ENCODE data around the gene TPH2.

TPH2 gene

GRCh38 chr12:71967211-71967610, 28.6 kb downstream of the TPH2 start:
- peaks cover 12% of the 10 kb centered on the region for H3K4me1 ChIP-seq (ENCODE audit: control insufficient read depth, insufficient read depth, low read length)
- no peak overlapping the region for H3K4me3 ChIP-seq (ENCODE audit: low read depth, low read length)
- H3K9ac ChIP-seq (ENCODE audit: low read depth, low read length): no peak overlapping the region
- H3K36me3 ChIP-seq (ENCODE audit: control insufficient read depth, insufficient read depth, low read length): no peaks in the 10 kb centered on the region
- no peaks in the 10 kb centered on the region for H3K9me3 ChIP-seq (ENCODE audit: control insufficient read depth, insufficient read depth, low read length)
- no peaks in the 10 kb centered on the region for H3K27me3 ChIP-seq (ENCODE audit: control insufficient read depth, insufficient read depth, low read length)

DNA sequence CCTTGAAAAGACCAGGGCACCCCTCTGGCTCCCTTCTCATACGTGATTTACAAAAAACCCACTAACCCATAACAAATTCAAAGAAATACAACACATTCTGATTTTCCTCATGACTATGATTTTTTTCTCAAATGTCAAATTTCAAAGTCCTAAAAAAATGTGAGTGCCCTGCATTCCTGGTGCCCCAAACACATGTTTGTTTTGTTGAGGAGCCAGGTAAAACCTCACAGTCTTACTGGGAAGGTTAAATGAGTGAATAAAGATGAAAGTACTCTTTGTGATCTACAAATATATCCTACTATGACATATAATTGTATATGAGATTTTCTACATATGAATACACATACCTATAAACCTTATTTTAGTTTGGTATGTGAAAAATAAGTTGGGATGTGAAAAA, 30.7 kb downstream of the TPH2 start:
- Histone ChIP-seq H3K36me3 (ENCODE audit: control insufficient read depth, insufficient read depth, low read length) (no peaks in the 10 kb centered on the region), H3K4me3 (ENCODE audit: low read depth, low read length) (no peak overlapping the region), H3K4me1 (ENCODE audit: control insufficient read depth, insufficient read depth, low read length) (peaks cover 12% of the 10 kb centered on the region), H3K9me3 (ENCODE audit: control insufficient read depth, insufficient read depth, low read length) (no peaks in the 10 kb centered on the region), H3K9ac (ENCODE audit: low read depth, low read length) (no peak overlapping the region), H3K27me3 (ENCODE audit: control insufficient read depth, insufficient read depth, low read length) (no peaks in the 10 kb centered on the region)

GRCh38 chr12:71970031-71970430, 31.4 kb downstream of the TPH2 start:
- peaks cover 12% of the 10 kb centered on the region for H3K4me1 ChIP-seq (ENCODE audit: control insufficient read depth, insufficient read depth, low read length)
- H3K27me3 ChIP-seq (ENCODE audit: control insufficient read depth, insufficient read depth, low read length): no peaks in the 10 kb centered on the region
- no peaks in the 10 kb centered on the region for H3K36me3 ChIP-seq (ENCODE audit: control insufficient read depth, insufficient read depth, low read length)
- no peak overlapping the region for H3K4me3 ChIP-seq (ENCODE audit: low read depth, low read length)
- H3K9ac ChIP-seq (ENCODE audit: low read depth, low read length): no peak overlapping the region
- no peaks in the 10 kb centered on the region for H3K9me3 ChIP-seq (ENCODE audit: control insufficient read depth, insufficient read depth, low read length)

- H3K4me3 ChIP-seq (ENCODE audit: low read depth, low read length): no peak overlapping the region
- no peaks in the 10 kb centered on the region for H3K27me3 ChIP-seq (ENCODE audit: control insufficient read depth, insufficient read depth, low read length)
- no peaks in the 10 kb centered on the region for H3K36me3 ChIP-seq (ENCODE audit: control insufficient read depth, insufficient read depth, low read length)
- H3K9ac ChIP-seq (ENCODE audit: low read depth, low read length): no peak overlapping the region
- no peaks in the 10 kb centered on the region for H3K9me3 ChIP-seq (ENCODE audit: control insufficient read depth, insufficient read depth, low read length)
- H3K4me1 ChIP-seq (ENCODE audit: control insufficient read depth, insufficient read depth, low read length): no peaks in the 10 kb centered on the region
These were observed 33.9 kb downstream of the TPH2 start for GRCh38 chr12:71972441-71973074.

GRCh38 chr12:71973687-71974086, 35.0 kb downstream of the TPH2 start:
- Histone ChIP-seq H3K27me3 (ENCODE audit: control insufficient read depth, insufficient read depth, low read length) (no peaks in the 10 kb centered on the region), H3K9ac (ENCODE audit: low read depth, low read length) (no peak overlapping the region), H3K9me3 (ENCODE audit: control insufficient read depth, insufficient read depth, low read length) (no peaks in the 10 kb centered on the region), H3K4me1 (ENCODE audit: control insufficient read depth, insufficient read depth, low read length) (no peaks in the 10 kb centered on the region), H3K4me3 (ENCODE audit: low read depth, low read length) (no peak overlapping the region), H3K36me3 (ENCODE audit: control insufficient read depth, insufficient read depth, low read length) (no peaks in the 10 kb centered on the region)

DNA sequence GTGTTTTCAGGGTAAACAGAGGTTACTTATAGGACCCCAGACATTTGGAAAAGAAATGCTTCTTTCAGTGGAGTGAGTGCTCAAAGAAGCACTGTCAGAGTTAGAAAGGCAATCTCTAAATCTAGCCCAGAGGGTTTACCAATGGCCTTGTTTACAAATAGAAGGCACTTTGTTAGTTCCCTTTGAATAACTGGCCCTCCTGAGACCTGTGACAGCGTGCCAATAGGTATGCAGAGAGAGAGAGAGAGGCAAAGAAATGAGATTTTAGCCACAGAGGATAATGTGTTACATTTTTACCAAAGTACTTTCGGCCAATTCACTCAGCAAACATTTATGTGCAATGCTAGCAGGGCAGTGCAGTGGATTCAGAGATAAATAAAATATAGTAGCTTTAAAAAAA, 41.9 kb downstream of the TPH2 start:
- Histone ChIP-seq H3K9me3 (ENCODE audit: control insufficient read depth, insufficient read depth, low read length) (no peaks in the 10 kb centered on the region), H3K4me1 (ENCODE audit: control insufficient read depth, insufficient read depth, low read length) (peaks cover 7% of the 10 kb centered on the region), H3K36me3 (ENCODE audit: control insufficient read depth, insufficient read depth, low read length) (no peaks in the 10 kb centered on the region), H3K9ac (ENCODE audit: low read depth, low read length) (no peak overlapping the region), H3K4me3 (ENCODE audit: low read depth, low read length) (no peak overlapping the region), H3K27me3 (ENCODE audit: control insufficient read depth, insufficient read depth, low read length) (no peaks in the 10 kb centered on the region)

- no peaks in the 10 kb centered on the region for H3K36me3 ChIP-seq (ENCODE audit: control insufficient read depth, insufficient read depth, low read length)
- peaks cover 7% of the 10 kb centered on the region for H3K4me1 ChIP-seq (ENCODE audit: control insufficient read depth, insufficient read depth, low read length)
- no peaks in the 10 kb centered on the region for H3K9me3 ChIP-seq (ENCODE audit: control insufficient read depth, insufficient read depth, low read length)
- no peak overlapping the region for H3K4me3 ChIP-seq (ENCODE audit: low read depth, low read length)
- no peaks in the 10 kb centered on the region for H3K27me3 ChIP-seq (ENCODE audit: control insufficient read depth, insufficient read depth, low read length)
- H3K9ac ChIP-seq (ENCODE audit: low read depth, low read length): no peak overlapping the region
These were observed 42.5 kb downstream of the TPH2 start for GRCh38 chr12:71981149-71981548.

DNA sequence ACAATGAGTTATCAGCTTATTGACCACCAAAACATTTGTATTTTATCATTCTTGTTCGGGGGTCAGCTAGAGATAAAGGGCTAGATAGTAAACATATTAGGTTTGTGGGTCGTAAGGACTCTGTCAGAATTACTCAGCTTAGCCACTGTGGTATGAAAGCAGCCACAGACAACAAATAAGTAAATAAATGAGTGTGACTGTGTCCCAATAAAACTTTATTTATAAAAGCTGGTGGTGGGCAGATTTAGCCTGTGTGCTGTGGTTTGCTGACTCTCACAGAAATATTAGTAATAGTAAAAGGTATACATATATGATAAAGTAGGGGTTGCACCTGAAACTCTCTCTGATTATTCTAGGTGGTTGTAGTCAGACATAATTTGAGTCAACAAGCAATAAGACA, 56.1 kb downstream of the TPH2 start:
- Histone ChIP-seq H3K4me3 (ENCODE audit: low read depth, low read length) (no peak overlapping the region), H3K36me3 (ENCODE audit: control insufficient read depth, insufficient read depth, low read length) (no peaks in the 10 kb centered on the region), H3K9ac (ENCODE audit: low read depth, low read length) (no peak overlapping the region), H3K4me1 (ENCODE audit: control insufficient read depth, insufficient read depth, low read length) (peaks cover 4% of the 10 kb centered on the region), H3K9me3 (ENCODE audit: control insufficient read depth, insufficient read depth, low read length) (no peaks in the 10 kb centered on the region), H3K27me3 (ENCODE audit: control insufficient read depth, insufficient read depth, low read length) (no peaks in the 10 kb centered on the region)

DNA sequence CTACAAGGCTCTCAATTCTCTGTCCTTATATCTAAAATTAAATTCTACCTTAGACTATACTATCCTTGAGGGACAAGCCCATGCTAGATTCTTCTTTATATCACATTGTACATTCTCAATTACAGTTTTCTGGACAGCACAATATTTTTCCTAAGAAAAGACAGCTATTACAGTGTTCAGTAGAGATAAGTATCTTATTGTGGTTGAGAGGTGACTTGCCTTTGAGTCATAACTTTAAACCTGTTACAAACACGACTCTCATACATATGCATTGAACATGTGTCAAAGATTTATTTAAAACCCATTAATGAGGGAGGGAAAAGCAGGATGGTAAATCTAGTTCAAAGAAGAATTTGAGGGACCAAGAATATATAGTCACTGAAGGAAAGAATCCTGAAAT, 61.1 kb downstream of the TPH2 start:
- H3K4me3 ChIP-seq (ENCODE audit: low read depth, low read length): no peak overlapping the region
- no peak overlapping the region for H3K9ac ChIP-seq (ENCODE audit: low read depth, low read length)
- no peaks in the 10 kb centered on the region for H3K27me3 ChIP-seq (ENCODE audit: control insufficient read depth, insufficient read depth, low read length)
- H3K9me3 ChIP-seq (ENCODE audit: control insufficient read depth, insufficient read depth, low read length): no peaks in the 10 kb centered on the region
- no peaks in the 10 kb centered on the region for H3K36me3 ChIP-seq (ENCODE audit: control insufficient read depth, insufficient read depth, low read length)
- H3K4me1 ChIP-seq (ENCODE audit: control insufficient read depth, insufficient read depth, low read length): no peaks in the 10 kb centered on the region

DNA sequence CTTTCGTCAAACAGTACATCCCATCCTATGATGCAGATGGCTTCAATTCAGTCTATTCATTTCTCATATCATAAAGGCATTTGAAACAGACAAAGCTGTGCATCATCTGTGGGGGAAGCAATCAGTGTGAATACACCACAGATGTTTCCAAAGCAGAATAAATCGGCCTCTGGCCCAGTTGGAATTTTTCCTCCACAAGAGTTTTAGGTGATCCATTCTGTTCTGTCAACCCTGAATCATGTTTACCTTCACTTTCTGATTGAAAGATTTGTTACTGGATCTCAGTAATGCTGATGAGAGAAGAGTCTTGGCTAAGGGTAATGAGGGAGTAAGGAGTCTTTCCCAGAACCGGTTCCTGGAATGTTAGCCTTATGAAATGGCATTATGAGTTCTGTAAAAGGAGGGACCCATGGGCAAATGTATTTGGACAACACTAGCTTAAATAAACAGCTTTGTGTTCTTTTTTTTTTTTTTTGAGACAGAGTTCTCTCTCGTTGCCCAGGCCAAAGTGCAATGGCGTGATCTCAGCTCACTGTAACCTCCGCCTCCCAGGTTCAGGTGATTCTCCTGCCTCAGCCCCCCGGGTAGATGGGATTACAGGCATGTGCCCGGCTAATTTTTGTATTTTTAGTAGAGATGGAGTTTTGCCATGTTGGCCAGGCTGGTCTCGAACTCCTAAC, 62.5 kb downstream of the TPH2 start:
- no peaks in the 10 kb centered on the region for H3K9me3 ChIP-seq (ENCODE audit: control insufficient read depth, insufficient read depth, low read length)
- H3K4me3 ChIP-seq (ENCODE audit: low read depth, low read length): no peak overlapping the region
- H3K27me3 ChIP-seq (ENCODE audit: control insufficient read depth, insufficient read depth, low read length): no peaks in the 10 kb centered on the region
- no peaks in the 10 kb centered on the region for H3K4me1 ChIP-seq (ENCODE audit: control insufficient read depth, insufficient read depth, low read length)
- H3K36me3 ChIP-seq (ENCODE audit: control insufficient read depth, insufficient read depth, low read length): no peaks in the 10 kb centered on the region
- no peak overlapping the region for H3K9ac ChIP-seq (ENCODE audit: low read depth, low read length)

GRCh38 chr12:72006766-72007165, 68.1 kb downstream of the TPH2 start:
- H3K4me1 ChIP-seq (ENCODE audit: control insufficient read depth, insufficient read depth, low read length): peaks cover 2% of the 10 kb centered on the region
- H3K9ac ChIP-seq (ENCODE audit: low read depth, low read length): no peak overlapping the region
- no peak overlapping the region for H3K4me3 ChIP-seq (ENCODE audit: low read depth, low read length)
- H3K9me3 ChIP-seq (ENCODE audit: control insufficient read depth, insufficient read depth, low read length): no peaks in the 10 kb centered on the region
- no peaks in the 10 kb centered on the region for H3K27me3 ChIP-seq (ENCODE audit: control insufficient read depth, insufficient read depth, low read length)
- no peaks in the 10 kb centered on the region for H3K36me3 ChIP-seq (ENCODE audit: control insufficient read depth, insufficient read depth, low read length)

DNA sequence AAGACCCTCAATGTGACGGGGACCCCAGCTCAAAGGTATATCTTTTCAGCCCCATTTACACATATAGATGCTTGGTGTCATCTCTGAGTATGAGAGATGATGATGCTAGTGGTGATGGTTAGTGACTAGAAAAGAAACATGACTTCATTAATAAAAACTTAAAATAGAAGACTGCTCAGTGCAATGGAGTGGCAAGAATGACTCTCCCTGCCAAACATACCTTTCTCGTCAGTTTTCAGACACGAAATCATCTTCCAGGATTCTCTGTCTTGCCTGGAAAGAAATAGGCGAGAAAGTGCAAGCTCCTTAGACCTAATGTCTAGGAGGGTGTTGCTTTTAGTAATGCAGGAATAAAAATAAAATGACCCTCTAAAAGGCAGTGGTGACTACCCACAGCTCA, 71.7 kb downstream of the TPH2 start:
- Histone ChIP-seq H3K4me3 (ENCODE audit: low read depth, low read length) (no peak overlapping the region), H3K27me3 (ENCODE audit: control insufficient read depth, insufficient read depth, low read length) (no peaks in the 10 kb centered on the region), H3K9me3 (ENCODE audit: control insufficient read depth, insufficient read depth, low read length) (no peaks in the 10 kb centered on the region), H3K9ac (ENCODE audit: low read depth, low read length) (no peak overlapping the region), H3K36me3 (ENCODE audit: control insufficient read depth, insufficient read depth, low read length) (no peaks in the 10 kb centered on the region), H3K4me1 (ENCODE audit: control insufficient read depth, insufficient read depth, low read length) (peaks cover 2% of the 10 kb centered on the region)

All from iPS-15b (cell line).